Caco-2 (cell line): ENCODE results near the gene DIABLO. TPM values are rescaled to one million over a fixed set of nuclear protein-coding genes. Genes with fewer than 3 reads are reported as not detected.

ENCODE experiments used
- BruUV-seq: library from RNA; stranded (reverse); fragments of 400-500 nt; replicated peaks from 2 replicates; lab custom pipeline; 2021; lab: Mats Ljungman, UMichigan
- CTCF ChIA-PET: fragments of 300-600 bp; sonication (Branson Sonifier 250); formaldehyde crosslinking; loops from one replicate; lab custom pipeline; 2022; ENCODE audit warnings: antibody characterized with exemption; lab: Charles Lee
- POLR2A ChIA-PET: fragments of 300-600 bp; sonication (Branson Sonifier 250); formaldehyde crosslinking; loops from one replicate; lab custom pipeline; 2022; ENCODE audit warnings: antibody characterized with exemption; lab: Charles Lee
- DNase-seq, 2 experiments: peaks; one replicate each; pipeline versions ENCODE4 v3.0.0 to v3.0.0-alpha.2; 2020 to 2022
- H3K27me3 ChIP-seq: replicated peaks from 2 replicates; pipeline ENCODE4 v1.6.0; 2011; ENCODE audit warnings: low read length; ENCODE audit not compliant: control insufficient read depth, insufficient read depth
- H3K36me3 ChIP-seq: 2 replicates; pipeline ENCODE4 v1.5.1; 2011; ENCODE audit warnings: low read length; ENCODE audit not compliant: control insufficient read depth, insufficient read depth
- H3K4me1 ChIP-seq: fragments of 250-450 bp; sonication (Bioruptor Pico); 2 replicates; pipeline ENCODE4 v1.5.1; 2020; ENCODE audit warnings: mild to moderate bottlenecking
- H3K4me3 ChIP-seq: 2 replicates; pipeline ENCODE4 v1.5.1; 2011; ENCODE audit warnings: low read depth, mild to moderate bottlenecking, control low read depth, low read length
- H3K9me3 ChIP-seq: fragments of 250-450 bp; sonication (Bioruptor Pico); 2 replicates; pipeline ENCODE4 v1.5.1; 2020; ENCODE audit warnings: mild to moderate bottlenecking, moderate library complexity
- H3K27ac Mint-ChIP-seq: one replicate; pipeline ENCODE4 v1.8.0; 2022; ENCODE audit warnings: mixed read lengths; ENCODE audit not compliant: unreplicated experiment
- H3K27me3 Mint-ChIP-seq: one replicate; pipeline ENCODE4 v1.8.0; 2022; ENCODE audit warnings: mixed read lengths; ENCODE audit not compliant: insufficient read depth, unreplicated experiment
- H3K36me3 Mint-ChIP-seq: one replicate; pipeline ENCODE4 v1.8.0; 2022; ENCODE audit warnings: mild to moderate bottlenecking, mixed read lengths; ENCODE audit not compliant: insufficient read depth, unreplicated experiment
- H3K4me1 Mint-ChIP-seq: one replicate; pipeline ENCODE4 v1.8.0; 2022; ENCODE audit warnings: low read depth, mixed read lengths; ENCODE audit not compliant: unreplicated experiment
- H3K4me3 Mint-ChIP-seq: one replicate; pipeline ENCODE4 v1.8.0; 2022; ENCODE audit warnings: mild to moderate bottlenecking, moderate library complexity, mixed read lengths; ENCODE audit not compliant: unreplicated experiment
- H3K9me3 Mint-ChIP-seq: one replicate; pipeline ENCODE4 v1.8.0; 2022; ENCODE audit warnings: mixed read lengths; ENCODE audit not compliant: unreplicated experiment
- CTCF ChIP-seq, 2 experiments: fragments of 200-600 bp in 1 of 2; IDR thresholded peaks; 1 replicate in 1 of 2; 2 replicates in 1 of 2; pipeline versions ENCODE4 v1.5.1 to v1.8.0; 2011 to 2022; ENCODE audit warnings: antibody characterized with exemption in 1 of 2, control low read depth in 1 of 2, inconsistent platforms in 1 of 2, low read depth in 1 of 2, low read length in 1 of 2, mild to moderate bottlenecking in 1 of 2, moderate library complexity in 1 of 2; ENCODE audit not compliant: insufficient read depth in 1 of 2, severe bottlenecking in 1 of 2, unreplicated experiment in 1 of 2
- intact Hi-C: fragments of 100-400 bp; cut with micrococcal nuclease; formaldehyde crosslinking; loops from one replicate; pipeline ENCODE4 v1.10.0; 2022; ENCODE audit not compliant: unreplicated experiment
- total RNA-seq: library from RNA; stranded (reverse); gene quantifications from 2 replicates; pipeline ENCODE4 v1.2.3, GENCODE V29; 2022

The DIABLO gene
- total RNA-seq, 1 experiment from 2014 or later = 86.6 TPM

- no peaks in the 10 kb centered on the region for H3K27me3 ChIP-seq
- Mint-ChIP-seq H3K36me3 (peaks cover 22% of the 10 kb centered on the region), H3K4me1 (no peaks in the 10 kb centered on the region), H3K27me3 (no peaks in the 10 kb centered on the region), H3K9me3 (no peaks in the 10 kb centered on the region), H3K4me3 (no peak overlapping the region), H3K27ac (no peak overlapping the region)
- no TSS peak for BruUV-seq
- no peaks in the 10 kb centered on the region for H3K9me3 ChIP-seq
- ChIA-PET POLR2A (interaction anchor here (1.6 kb wide), 1 partner anchor 20 kb away, joined by 10 read pairs; the partner anchor contains the start of gene DIABLO), CTCF (no interaction called here)
- no peaks in the 10 kb centered on the region for H3K36me3 ChIP-seq
- no peaks in the 10 kb centered on the region for H3K4me1 ChIP-seq
- DNase-seq = no peak
- no peak for TF ChIP-seq CTCF (IDR thresholded peaks at IDR 0.05; ENCODE audit: insufficient read depth in 1 of 2, low read depth in 1 of 2, low read length in 1 of 2, severe bottlenecking in 1 of 2, unreplicated experiment in 1 of 2)
- H3K4me3 ChIP-seq = no peak overlapping the region
- intact Hi-C loops = no loop called here
Observed at GRCh38 chr12:122245553-122245952, 19.7 kb upstream of the DIABLO start.

GRCh38 chr12:122244565-122245371, 18.9 kb upstream of the DIABLO start:
- ChIA-PET POLR2A (interaction anchor here (1.6 kb wide), 1 partner anchor 19 kb away, joined by 10 read pairs; the partner anchor contains the start of gene DIABLO), CTCF (no interaction called here)
- Mint-ChIP-seq H3K4me3 (no peak overlapping the region), H3K27me3 (no peaks in the 10 kb centered on the region), H3K4me1 (no peaks in the 10 kb centered on the region), H3K27ac (no peak overlapping the region), H3K9me3 (no peaks in the 10 kb centered on the region), H3K36me3 (peaks cover 14% of the 10 kb centered on the region)
- intact Hi-C loops = no loop called here
- DNase-seq = no peak
- Histone ChIP-seq H3K4me3 (no peak overlapping the region), H3K4me1 (no peaks in the 10 kb centered on the region), H3K9me3 (no peaks in the 10 kb centered on the region), H3K36me3 (no peaks in the 10 kb centered on the region), H3K27me3 (no peaks in the 10 kb centered on the region)
- TF ChIP-seq CTCF (IDR thresholded peaks at IDR 0.05; ENCODE audit: insufficient read depth in 1 of 2, low read depth in 1 of 2, low read length in 1 of 2, severe bottlenecking in 1 of 2, unreplicated experiment in 1 of 2) = no peak
- no TSS peak for BruUV-seq

GRCh38 chr12:122243965-122244364, 18.1 kb upstream of the DIABLO start:
- Histone ChIP-seq H3K27me3 (no peaks in the 10 kb centered on the region), H3K4me3 (no peak overlapping the region), H3K4me1 (no peaks in the 10 kb centered on the region), H3K36me3 (no peaks in the 10 kb centered on the region), H3K9me3 (no peaks in the 10 kb centered on the region)
- Mint-ChIP-seq H3K27me3 (no peaks in the 10 kb centered on the region), H3K9me3 (no peaks in the 10 kb centered on the region), H3K4me3 (no peak overlapping the region), H3K36me3 (peaks cover 11% of the 10 kb centered on the region), H3K4me1 (no peaks in the 10 kb centered on the region), H3K27ac (no peak overlapping the region)
- no peak for TF ChIP-seq CTCF (IDR thresholded peaks at IDR 0.05; ENCODE audit: insufficient read depth in 1 of 2, low read depth in 1 of 2, low read length in 1 of 2, severe bottlenecking in 1 of 2, unreplicated experiment in 1 of 2)
- no peak for DNase-seq
- ChIA-PET CTCF (no interaction called here), POLR2A (interaction anchor here (1.6 kb wide), 1 partner anchor 18 kb away, joined by 10 read pairs; the partner anchor contains the start of gene DIABLO)
- intact Hi-C loops = no loop called here
- BruUV-seq = no TSS peak
